GDM1 (cell line): Measurements from ENCODE around the gene STX19.

Source experiments
- DNase-seq: peaks from one replicate; lab custom pipeline; 2025; lab: John Stamatoyannopoulos, UW

STX19 gene

GRCh38 chr3:94036909-94037507 lies 8.6 kb upstream of the STX19 start:
- DNase-seq = no peak

- DNase-seq = no peak
These were observed 1.8 kb downstream of the STX19 start for GRCh38 chr3:94026623-94027022.

- no peak for DNase-seq
These were observed 4.0 kb downstream of the STX19 start for GRCh38 chr3:94024385-94024784.

- DNase-seq = no peak
These were observed 8.1 kb downstream of the STX19 start for GRCh38 chr3:94020293-94020692.

- DNase-seq = no peak
These were observed 8.7 kb downstream of the STX19 start for GRCh38 chr3:94019659-94020058.

GRCh38 chr3:94015025-94015424 lies 13.4 kb downstream of the STX19 start:
- no peak for DNase-seq

GRCh38 chr3:94012185-94012584 lies 16.2 kb downstream of the STX19 start:
- no peak for DNase-seq

- no peak for DNase-seq
These were observed 17.1 kb downstream of the STX19 start for GRCh38 chr3:94011233-94011711.

- no peak for DNase-seq
These were observed 18.8 kb downstream of the STX19 start for GRCh38 chr3:94009608-94010007.

GRCh38 chr3:94008253-94008652 lies 20.1 kb downstream of the STX19 start:
- no peak for DNase-seq

GRCh38 chr3:94004301-94004910 lies 24.0 kb downstream of the STX19 start:
- DNase-seq = peak; percentile 9

- no peak for DNase-seq
These were observed 26.4 kb downstream of the STX19 start for GRCh38 chr3:94001827-94002495.

GRCh38 chr3:94001191-94001590 lies 27.2 kb downstream of the STX19 start:
- DNase-seq = no peak

GRCh38 chr3:93994056-93994455 lies 34.3 kb downstream of the STX19 start:
- DNase-seq = no peak

GRCh38 chr3:93992207-93992606 lies 36.2 kb downstream of the STX19 start:
- no peak for DNase-seq

- DNase-seq = no peak
These were observed 36.8 kb downstream of the STX19 start for GRCh38 chr3:93991631-93992030.

- DNase-seq = no peak
These were observed 39.2 kb downstream of the STX19 start for GRCh38 chr3:93989241-93989640.

GRCh38 chr3:93988764-93989163 lies 39.6 kb downstream of the STX19 start:
- no peak for DNase-seq

- no peak for DNase-seq
These were observed 40.1 kb downstream of the STX19 start for GRCh38 chr3:93988283-93988682.

GRCh38 chr3:93984618-93985017 lies 43.8 kb downstream of the STX19 start:
- DNase-seq = no peak

GRCh38 chr3:93983408-93983807 lies 45.0 kb downstream of the STX19 start:
- DNase-seq = no peak

GRCh38 chr3:93981649-93982048 lies 46.7 kb downstream of the STX19 start:
- no peak for DNase-seq
